ENCODE results near the gene TP53BP2.

Gene TP53BP2

GRCh38 chr1:223803211-223803610, 42.5 kb downstream of the TP53BP2 start:
- TF ChIP-seq, protein P1, sequence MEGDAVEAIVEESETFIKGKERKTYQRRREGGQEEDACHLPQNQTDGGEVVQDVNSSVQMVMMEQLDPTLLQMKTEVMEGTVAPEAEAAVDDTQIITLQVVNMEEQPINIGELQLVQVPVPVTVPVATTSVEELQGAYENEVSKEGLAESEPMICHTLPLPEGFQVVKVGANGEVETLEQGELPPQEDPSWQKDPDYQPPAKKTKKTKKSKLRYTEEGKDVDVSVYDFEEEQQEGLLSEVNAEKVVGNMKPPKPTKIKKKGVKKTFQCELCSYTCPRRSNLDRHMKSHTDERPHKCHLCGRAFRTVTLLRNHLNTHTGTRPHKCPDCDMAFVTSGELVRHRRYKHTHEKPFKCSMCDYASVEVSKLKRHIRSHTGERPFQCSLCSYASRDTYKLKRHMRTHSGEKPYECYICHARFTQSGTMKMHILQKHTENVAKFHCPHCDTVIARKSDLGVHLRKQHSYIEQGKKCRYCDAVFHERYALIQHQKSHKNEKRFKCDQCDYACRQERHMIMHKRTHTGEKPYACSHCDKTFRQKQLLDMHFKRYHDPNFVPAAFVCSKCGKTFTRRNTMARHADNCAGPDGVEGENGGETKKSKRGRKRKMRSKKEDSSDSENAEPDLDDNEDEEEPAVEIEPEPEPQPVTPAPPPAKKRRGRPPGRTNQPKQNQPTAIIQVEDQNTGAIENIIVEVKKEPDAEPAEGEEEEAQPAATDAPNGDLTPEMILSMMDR (IDR thresholded peaks at IDR 0.05; ENCODE audit: poor library complexity, severe bottlenecking): no peak
- H3K9me3 ChIP-seq (ENCODE audit: severe bottlenecking): no peaks in the 10 kb centered on the region
- ATAC-seq (ENCODE audit: low read depth) (no peak), DNase-seq (ENCODE audit: low spot score) (no peak)
- H3K4me3 ChIP-seq (ENCODE audit: severe bottlenecking): no peak overlapping the region
- peaks cover 15% of the 10 kb centered on the region; the same call in 1 of the 2 replicates for H3K36me3 ChIP-seq (ENCODE audit: low read depth)
- H3K4me1 ChIP-seq (ENCODE audit: insufficient read depth, poor library complexity, severe bottlenecking): no peaks in the 10 kb centered on the region
- no peaks in the 10 kb centered on the region for H3K27me3 ChIP-seq (ENCODE audit: insufficient read depth, poor library complexity, severe bottlenecking)
- no peak overlapping the region for H3K27ac ChIP-seq (ENCODE audit: poor library complexity, severe bottlenecking)

GRCh38 chr1:223802602-223803001, 43.1 kb downstream of the TP53BP2 start:
- peaks cover 15% of the 10 kb centered on the region; the same call in 1 of the 2 replicates for H3K36me3 ChIP-seq (ENCODE audit: low read depth)
- no peaks in the 10 kb centered on the region for H3K9me3 ChIP-seq (ENCODE audit: severe bottlenecking)
- no peak overlapping the region for H3K27ac ChIP-seq (ENCODE audit: poor library complexity, severe bottlenecking)
- TF ChIP-seq, protein P1 (IDR thresholded peaks at IDR 0.05; ENCODE audit: poor library complexity, severe bottlenecking): no peak
- H3K27me3 ChIP-seq (ENCODE audit: insufficient read depth, poor library complexity, severe bottlenecking): no peaks in the 10 kb centered on the region
- no peak overlapping the region for H3K4me3 ChIP-seq (ENCODE audit: severe bottlenecking)
- DNase-seq (ENCODE audit: low spot score): no peak
- H3K4me1 ChIP-seq (ENCODE audit: insufficient read depth, poor library complexity, severe bottlenecking): no peaks in the 10 kb centered on the region
- no peak for ATAC-seq (ENCODE audit: low read depth)

- Histone ChIP-seq H3K27me3 (ENCODE audit: insufficient read depth, poor library complexity, severe bottlenecking) (no peaks in the 10 kb centered on the region), H3K4me1 (ENCODE audit: insufficient read depth, poor library complexity, severe bottlenecking) (no peaks in the 10 kb centered on the region), H3K27ac (ENCODE audit: poor library complexity, severe bottlenecking) (no peak overlapping the region), H3K9me3 (ENCODE audit: severe bottlenecking) (no peaks in the 10 kb centered on the region), H3K4me3 (ENCODE audit: severe bottlenecking) (no peak overlapping the region), H3K36me3 (ENCODE audit: low read depth) (peaks cover 13% of the 10 kb centered on the region; the same call in 1 of the 2 replicates)
- TF ChIP-seq, protein P1 (IDR thresholded peaks at IDR 0.05; ENCODE audit: poor library complexity, severe bottlenecking): no peak
- no peak for DNase-seq (ENCODE audit: low spot score)
- no peak for ATAC-seq (ENCODE audit: low read depth)
These were observed 43.7 kb downstream of the TP53BP2 start for GRCh38 chr1:223802032-223802431.

DNA sequence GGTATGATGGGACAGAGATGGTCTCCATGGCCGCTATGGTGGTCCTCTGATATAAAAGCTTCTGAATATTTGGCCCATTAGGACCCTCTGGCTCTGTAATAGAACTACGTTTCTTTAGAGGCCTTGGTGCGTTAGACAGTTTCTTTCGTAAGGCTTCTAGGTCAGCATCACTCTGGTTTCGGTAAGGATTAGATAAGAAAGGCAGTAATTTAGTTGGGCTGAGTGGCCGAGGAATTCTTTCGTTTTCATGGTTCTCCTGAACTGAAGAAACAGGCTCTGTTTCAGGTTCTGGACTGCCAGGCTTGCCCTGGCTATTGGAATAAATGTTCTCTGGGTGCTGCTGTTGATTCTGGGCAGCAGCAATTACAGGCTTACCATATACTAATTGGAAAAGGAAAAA, 49.5 kb downstream of the TP53BP2 start:
- no peaks in the 10 kb centered on the region for H3K27me3 ChIP-seq (ENCODE audit: insufficient read depth, poor library complexity, severe bottlenecking)
- H3K9me3 ChIP-seq (ENCODE audit: severe bottlenecking): no peaks in the 10 kb centered on the region
- no peaks in the 10 kb centered on the region for H3K4me1 ChIP-seq (ENCODE audit: insufficient read depth, poor library complexity, severe bottlenecking)
- ATAC-seq (ENCODE audit: low read depth) (no peak), DNase-seq (ENCODE audit: low spot score) (no peak)
- H3K36me3 ChIP-seq (ENCODE audit: low read depth): peaks cover 3% of the 10 kb centered on the region; the same call in 1 of the 2 replicates
- TF ChIP-seq, protein P1 (IDR thresholded peaks at IDR 0.05; ENCODE audit: poor library complexity, severe bottlenecking): no peak
- no peak overlapping the region for H3K4me3 ChIP-seq (ENCODE audit: severe bottlenecking)
- H3K27ac ChIP-seq (ENCODE audit: poor library complexity, severe bottlenecking): no peak overlapping the region

- Histone ChIP-seq H3K4me3 (ENCODE audit: severe bottlenecking) (no peak overlapping the region), H3K36me3 (ENCODE audit: low read depth) (peaks cover 3% of the 10 kb centered on the region; the same call in 1 of the 2 replicates), H3K27ac (ENCODE audit: poor library complexity, severe bottlenecking) (no peak overlapping the region), H3K27me3 (ENCODE audit: insufficient read depth, poor library complexity, severe bottlenecking) (no peaks in the 10 kb centered on the region), H3K4me1 (ENCODE audit: insufficient read depth, poor library complexity, severe bottlenecking) (no peaks in the 10 kb centered on the region), H3K9me3 (ENCODE audit: severe bottlenecking) (no peaks in the 10 kb centered on the region)
- TF ChIP-seq, protein P1 (IDR thresholded peaks at IDR 0.05; ENCODE audit: poor library complexity, severe bottlenecking): no peak
- no peak for DNase-seq (ENCODE audit: low spot score)
- no peak for ATAC-seq (ENCODE audit: low read depth)
These were observed 51.4 kb downstream of the TP53BP2 start for GRCh38 chr1:223794136-223794880.

Data from RWPE2 (cell line).